Measurements from ENCODE around the gene ADGRD1. TPM values are rescaled to one million over a fixed set of nuclear protein-coding genes. Genes with fewer than 3 reads are reported as not detected.

Gene ADGRD1
- polyA plus RNA-seq, 1 experiment = 68.5 TPM

- DNase-seq (ENCODE audit: low read depth) = no peak
Measured at GRCh38 chr12:130911933-130912332, 41.8 kb upstream of the ADGRD1 start.

GRCh38 chr12:130916241-130916911, 37.3 kb upstream of the ADGRD1 start:
- Histone ChIP-seq H3K27me3 (ENCODE audit: control insufficient read depth, insufficient read depth, low read length) (no peaks in the 10 kb centered on the region), H3K36me3 (ENCODE audit: control insufficient read depth, insufficient read depth, low read length) (no peaks in the 10 kb centered on the region), H3K4me3 (ENCODE audit: low read depth, low read length) (peak overlapping the region; percentile 9)
- ChIA-PET CTCF (interaction anchor here (0.6 to 4.0 kb wide), 31 partner anchors 8 to 948 kb away, joined by 3 to 30 read pairs (median 3); partner anchors contain the start of gene ADGRD1), POLR2A (no interaction called here)
- DNase-seq (ENCODE audit: low read depth) = no peak
- peak; percentile 99 for TF ChIP-seq CTCF (IDR thresholded peaks at IDR 0.05; ENCODE audit: insufficient read depth, low read depth, low read length)

More at GRCh38 chr12:130911933-130912332, 41.8 kb upstream of the ADGRD1 start:
- ChIA-PET POLR2A (no interaction called here), CTCF (interaction anchor here (0.5 kb wide), 1 partner anchor 77 kb away, joined by 3 read pairs; no protein-coding TSS in a partner anchor)
- Histone ChIP-seq H3K27me3 (ENCODE audit: control insufficient read depth, insufficient read depth, low read length) (no peaks in the 10 kb centered on the region), H3K4me3 (ENCODE audit: low read depth, low read length) (no peak overlapping the region), H3K36me3 (ENCODE audit: control insufficient read depth, insufficient read depth, low read length) (no peaks in the 10 kb centered on the region)
- TF ChIP-seq CTCF (IDR thresholded peaks at IDR 0.05; ENCODE audit: insufficient read depth, low read depth, low read length) = no peak

- no peak overlapping the region for H3K4me3 ChIP-seq (ENCODE audit: low read depth, low read length)
- no peaks in the 10 kb centered on the region for H3K36me3 ChIP-seq (ENCODE audit: control insufficient read depth, insufficient read depth, low read length)
- POLR2A ChIA-PET = no interaction called here
- CTCF ChIA-PET = interaction anchor here (1.0 to 4.0 kb wide), 7 partner anchors 33 to 947 kb away, joined by 3 to 30 read pairs (median 4); no protein-coding TSS in a partner anchor
- DNase-seq (ENCODE audit: low read depth) = no peak
- TF ChIP-seq CTCF (IDR thresholded peaks at IDR 0.05; ENCODE audit: insufficient read depth, low read depth, low read length) = no peak
- no peaks in the 10 kb centered on the region for H3K27me3 ChIP-seq (ENCODE audit: control insufficient read depth, insufficient read depth, low read length)
Measured at GRCh38 chr12:130917607-130918006, 36.1 kb upstream of the ADGRD1 start.

- POLR2A ChIA-PET = no interaction called here
Measured at GRCh38 chr12:130919086-130919485, 34.6 kb upstream of the ADGRD1 start.

More at GRCh38 chr12:130919086-130919485, 34.6 kb upstream of the ADGRD1 start:
- TF ChIP-seq CTCF (IDR thresholded peaks at IDR 0.05; ENCODE audit: insufficient read depth, low read depth, low read length) = no peak
- Histone ChIP-seq H3K27me3 (ENCODE audit: control insufficient read depth, insufficient read depth, low read length) (no peaks in the 10 kb centered on the region), H3K36me3 (ENCODE audit: control insufficient read depth, insufficient read depth, low read length) (no peaks in the 10 kb centered on the region), H3K4me3 (ENCODE audit: low read depth, low read length) (no peak overlapping the region)
- no peak for DNase-seq (ENCODE audit: low read depth)
- CTCF ChIA-PET = interaction anchor here (4.0 kb wide), 1 partner anchor 213 kb away, joined by 30 read pairs; no protein-coding TSS in a partner anchor
